Measurements from ENCODE around the gene ARL5C.
A peak's percentile ranks its signal among the peaks of the same experiment; 100 is the strongest.

Gene ARL5C

GRCh38 chr17:39165841-39166349 is at the start of gene ARL5C:
Gene ARL5C, minus strand, starts transcription at chr17:39166161. Its CDS starts 401 bp downstream, at chr17:39165760.
- no peak for DNase-seq

GRCh38 chr17:39213852-39214251 is 47.9 kb upstream of the ARL5C start:
- no peak for DNase-seq

- no peak for DNase-seq
Observed at GRCh38 chr17:39212841-39213480, 47.0 kb upstream of the ARL5C start.

DNA sequence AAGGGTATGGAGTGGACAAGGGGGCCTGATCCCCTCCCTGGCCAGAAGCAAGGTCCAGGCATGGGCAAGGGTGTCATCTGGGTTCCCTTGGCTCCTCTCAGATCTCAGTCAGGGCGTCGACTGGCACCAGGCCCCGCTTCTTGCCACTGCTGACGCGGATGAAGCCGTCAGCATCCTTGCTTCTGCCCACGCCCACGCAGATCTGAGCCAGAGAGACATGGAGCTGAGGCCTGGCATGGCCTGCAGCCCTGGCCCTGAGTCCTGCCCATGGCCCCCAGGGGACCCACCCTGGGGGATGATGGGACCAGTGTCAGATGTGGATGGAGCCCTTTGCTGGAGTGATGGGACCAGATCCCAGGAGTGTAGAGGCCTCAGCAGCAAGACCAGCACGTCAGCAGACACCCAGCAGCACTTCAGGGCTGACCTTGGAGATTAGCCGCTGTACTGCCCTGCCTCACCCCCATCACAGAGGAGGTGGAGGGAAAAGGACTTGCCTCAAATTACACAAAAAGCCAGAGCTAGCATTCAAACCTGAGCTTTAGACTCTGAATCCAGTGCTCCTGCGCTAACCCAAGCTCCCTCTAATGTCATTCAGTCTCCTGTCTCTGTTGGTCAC is 46.3 kb upstream of the ARL5C start:
- DNase-seq, result no peak

- no peak for DNase-seq
Observed at GRCh38 chr17:39210093-39210434, 44.1 kb upstream of the ARL5C start.

DNA sequence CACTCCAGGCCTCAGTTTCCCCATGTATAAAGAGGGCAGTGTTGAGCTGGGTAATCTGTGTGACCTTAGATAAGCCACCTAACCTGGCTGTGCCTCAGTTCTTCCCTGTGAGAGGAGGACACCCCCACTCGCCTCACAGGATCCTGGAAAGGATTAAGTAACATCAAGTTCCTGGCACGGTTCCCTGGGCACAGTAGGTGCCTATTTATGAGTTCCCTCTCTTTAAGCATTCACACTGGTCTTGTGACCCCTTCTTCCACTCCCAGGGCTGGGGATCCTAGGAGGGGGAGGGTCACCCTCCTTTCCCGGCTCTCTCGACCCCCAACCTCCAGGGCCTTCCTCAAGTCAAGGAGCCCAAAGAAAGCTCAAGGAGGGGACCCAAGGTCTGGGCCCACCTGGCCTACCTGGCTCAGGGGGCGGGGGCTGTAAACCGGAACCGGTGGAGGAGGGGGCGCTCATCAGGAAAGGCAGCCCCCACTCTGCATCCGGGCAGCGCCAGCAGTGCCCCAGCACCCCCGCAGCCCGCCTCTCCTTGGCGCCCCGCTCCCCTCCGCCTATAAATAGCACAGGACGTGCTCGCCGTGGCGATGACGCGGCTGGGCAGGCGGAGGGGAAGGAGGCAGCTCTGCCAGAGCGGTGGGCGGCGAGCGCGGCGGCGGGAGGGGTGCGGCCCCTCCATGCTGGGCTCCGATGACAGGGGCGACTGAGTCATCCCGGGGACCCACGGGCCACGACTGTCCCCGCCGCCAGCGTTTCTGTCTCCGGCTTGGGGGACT is 43.5 kb upstream of the ARL5C start:
- peak; percentile 76 for DNase-seq

DNA sequence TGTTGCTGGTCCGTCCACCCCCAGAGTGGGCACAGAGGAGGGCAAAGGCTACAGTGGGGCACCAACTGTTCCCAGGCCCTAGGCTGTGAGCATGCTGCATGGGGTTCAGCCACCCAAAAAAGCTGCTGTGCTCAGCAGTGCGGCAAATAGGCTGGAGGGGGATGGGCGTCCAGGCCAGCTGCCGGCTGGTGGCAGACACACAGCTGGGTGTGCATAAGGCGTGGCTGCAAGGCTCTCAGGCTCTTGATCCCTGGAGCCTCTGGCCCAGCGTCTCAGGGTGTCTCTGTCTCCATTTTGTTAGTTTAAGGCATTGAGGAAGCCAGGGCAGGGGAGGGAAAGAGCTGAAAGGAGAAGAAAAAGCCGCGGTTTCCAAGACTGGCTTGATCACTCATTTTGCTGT is 42.9 kb upstream of the ARL5C start:
- peak; percentile 77 for DNase-seq

- no peak for DNase-seq
Observed at GRCh38 chr17:39208136-39208535, 42.2 kb upstream of the ARL5C start.

GRCh38 chr17:39205112-39205526 is 39.2 kb upstream of the ARL5C start:
- no peak for DNase-seq

DNA sequence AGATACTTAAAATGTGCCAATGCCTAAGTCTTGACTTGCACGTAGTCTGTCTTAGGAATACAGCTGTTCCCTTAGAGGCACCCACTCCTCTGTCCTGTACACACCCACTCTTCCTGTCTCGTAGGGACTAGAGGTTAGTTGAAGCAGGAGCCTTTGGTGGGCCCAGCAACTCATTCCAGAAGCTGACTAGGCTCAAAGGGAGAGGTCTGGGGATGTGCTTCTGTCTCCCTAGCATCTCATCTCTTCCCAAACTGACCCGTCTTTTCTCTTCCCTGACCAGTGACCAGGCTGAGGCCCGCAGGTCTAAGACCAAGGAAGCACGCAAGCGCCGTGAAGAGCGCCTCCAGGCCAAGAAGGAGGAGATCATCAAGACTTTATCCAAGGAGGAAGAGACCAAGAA is 38.3 kb upstream of the ARL5C start:
- no peak for DNase-seq

- no peak for DNase-seq
Observed at GRCh38 chr17:39200957-39201510, 35.1 kb upstream of the ARL5C start.

- DNase-seq, result peak; percentile 79
Observed at GRCh38 chr17:39200070-39200879, 34.3 kb upstream of the ARL5C start, which contains the start of gene RPL19. Gene RPL19, plus strand, starts transcription at chr17:39200283. Its CDS starts 62 bp downstream, at chr17:39200345.

DNA sequence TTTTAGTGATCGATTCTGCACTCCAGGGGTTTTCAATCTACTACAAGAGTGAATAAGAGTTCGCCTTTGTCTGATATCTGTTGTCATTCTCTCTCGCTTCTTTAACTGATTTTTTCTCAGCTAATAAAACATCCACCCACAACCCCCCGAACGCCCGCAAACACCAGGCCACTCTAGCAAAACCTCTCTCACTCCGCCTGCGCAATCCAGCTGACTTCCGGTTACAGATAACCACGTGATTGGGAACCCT is 33.8 kb upstream of the ARL5C start:
- DNase-seq, result peak; percentile 91

DNA sequence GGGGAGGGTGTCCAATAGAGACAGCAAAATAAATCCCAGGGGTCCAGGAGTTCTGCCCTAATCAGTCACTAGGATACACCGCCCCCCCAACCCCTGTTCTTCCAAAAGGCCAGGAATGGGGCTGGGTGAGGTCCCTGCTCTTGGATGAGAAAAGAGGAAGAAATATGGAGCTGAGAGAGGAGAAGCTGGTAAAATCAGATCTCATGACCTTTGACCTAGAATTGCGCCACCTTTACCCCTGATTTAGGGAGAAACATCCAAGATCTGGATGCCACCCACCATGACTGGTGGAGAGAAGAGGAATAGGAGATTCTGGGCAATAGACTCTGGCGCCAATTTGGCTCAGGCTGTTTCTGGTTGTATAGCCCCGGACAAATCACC is 32.2 kb upstream of the ARL5C start:
- DNase-seq, result no peak

DNA sequence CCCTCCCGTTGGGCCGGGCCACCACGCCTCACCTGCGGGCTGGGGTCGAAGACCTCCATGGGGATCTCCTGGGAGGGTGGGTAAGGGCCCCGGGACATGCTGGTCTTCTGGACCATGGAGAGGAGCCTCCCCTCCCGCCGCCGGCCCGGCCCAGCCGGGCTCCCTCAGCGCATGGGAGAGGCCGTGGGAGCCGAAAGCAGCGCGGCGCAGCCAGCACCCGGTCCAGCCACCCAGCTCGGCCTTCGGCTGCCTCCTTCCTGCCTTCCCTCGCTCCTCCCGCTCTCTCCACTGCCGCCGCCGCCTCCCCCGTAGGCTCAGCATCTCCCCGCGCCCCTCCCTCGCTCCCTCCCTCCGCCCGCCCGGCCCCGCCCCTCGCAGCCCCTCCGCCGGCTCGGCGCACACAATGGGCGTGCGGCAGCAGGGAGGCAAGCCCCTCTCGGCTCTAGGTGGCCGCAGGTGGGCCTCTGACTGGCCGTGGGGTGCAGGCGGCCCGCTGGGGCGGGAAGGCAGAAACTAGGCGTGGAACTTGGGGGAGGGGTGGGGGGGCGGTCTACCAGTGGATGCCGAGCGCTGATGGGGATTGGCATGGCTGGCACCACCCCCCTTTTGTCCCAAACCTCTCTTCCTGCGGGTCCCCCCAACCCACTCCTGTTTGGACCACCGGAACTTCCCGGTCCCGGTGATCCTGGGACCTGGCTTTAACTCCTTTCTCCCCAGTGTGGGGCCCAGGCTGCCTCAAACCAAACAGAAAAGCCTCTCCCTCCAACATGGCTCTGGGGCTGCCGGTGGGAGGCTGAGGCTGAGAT is 31.6 kb upstream of the ARL5C start, which contains the start of gene CACNB1:
Gene CACNB1 (minus strand): TSS at position 290 of the 806 bp plus-strand sequence. CDS start 174 bp downstream, at position 116.
- DNase-seq, result peak; percentile 79

GRCh38 chr17:39196808-39197291 is 30.9 kb upstream of the ARL5C start:
- peak; percentile 30 for DNase-seq

GRCh38 chr17:39196241-39196807 is 30.4 kb upstream of the ARL5C start:
- DNase-seq, result no peak

DNA sequence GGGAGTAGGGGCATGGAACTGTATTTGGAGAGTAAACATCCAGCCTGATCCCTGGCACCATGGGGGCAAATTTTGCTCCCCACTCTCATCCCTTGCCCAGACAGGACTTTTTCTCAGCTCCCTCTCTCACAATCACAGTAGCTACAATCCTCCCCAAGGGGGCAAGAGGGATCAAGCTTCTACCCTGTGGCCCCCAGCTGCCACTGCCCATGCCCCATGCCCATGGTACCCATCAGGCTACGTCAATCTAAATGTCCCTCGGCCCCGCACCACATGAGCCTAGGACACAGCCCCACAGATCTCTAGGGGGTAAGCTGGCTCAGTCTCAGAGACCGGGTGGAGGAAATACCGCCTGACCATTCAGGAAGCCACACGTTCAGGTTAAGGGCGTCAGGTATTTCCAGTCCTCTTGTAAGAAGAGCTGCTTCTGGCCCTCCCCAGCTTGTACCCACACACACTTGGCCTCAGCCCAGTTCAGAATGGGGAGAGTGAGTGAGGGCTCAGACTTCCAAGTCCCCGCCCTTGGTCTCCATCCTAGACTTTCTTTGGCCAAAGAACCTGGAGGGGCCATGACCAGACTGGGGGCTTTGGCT is 29.7 kb upstream of the ARL5C start:
- DNase-seq, result no peak

DNA sequence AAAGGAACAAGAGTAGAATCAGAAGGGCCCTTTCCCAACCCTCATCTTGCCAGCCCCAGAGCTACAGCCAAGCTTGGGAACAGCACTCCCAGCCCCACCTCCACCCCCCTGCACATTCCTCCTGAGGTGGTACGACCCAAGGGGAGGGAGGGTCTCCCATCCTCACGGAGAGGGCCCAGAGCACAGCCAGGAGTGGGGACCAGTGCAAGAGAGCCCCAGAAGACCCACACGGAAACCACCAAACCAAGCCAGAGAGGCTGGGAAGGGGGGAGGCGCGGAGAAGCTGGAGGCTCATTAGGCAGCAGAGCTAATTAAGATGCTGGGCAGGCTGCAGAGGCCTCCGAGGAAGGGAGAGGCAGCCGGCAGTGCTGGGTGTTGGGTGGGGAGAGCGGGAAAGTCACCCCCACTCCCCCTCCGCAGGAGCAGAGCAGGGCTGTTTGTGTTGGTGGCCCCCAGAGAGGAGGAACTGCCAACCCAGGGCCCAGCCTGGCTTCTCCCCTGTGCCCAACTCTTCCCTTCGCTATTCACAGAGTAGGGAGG is 29.1 kb upstream of the ARL5C start:
- no peak for DNase-seq

- no peak for DNase-seq
Observed at GRCh38 chr17:39194089-39194984, 28.4 kb upstream of the ARL5C start.

Data from COR-L47 (cell line).